ENCODE data around the gene MPIG6B.

MPIG6B gene

DNA sequence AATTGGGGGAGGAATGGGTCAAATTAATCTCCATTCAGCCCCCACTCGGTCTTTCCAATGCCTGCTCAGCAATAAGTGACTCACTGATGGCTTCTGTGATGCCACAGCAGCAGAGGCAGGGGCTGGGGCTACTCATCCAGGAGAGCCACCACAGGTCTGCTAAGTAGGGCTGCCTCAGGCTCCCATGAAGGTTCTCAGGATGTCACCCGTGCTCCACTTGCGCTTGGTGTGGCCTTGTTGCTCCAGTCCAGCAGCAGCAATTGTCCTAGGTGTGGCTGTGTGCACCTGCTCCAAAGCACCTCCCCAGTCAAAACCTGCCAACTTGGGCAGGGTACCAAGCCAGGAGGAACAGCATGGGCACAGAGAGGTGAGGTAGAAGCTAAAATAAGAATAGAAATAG is 1.0 kb upstream of the MPIG6B start:
- no peak for DNase-seq (ENCODE audit: low read depth)

DNA sequence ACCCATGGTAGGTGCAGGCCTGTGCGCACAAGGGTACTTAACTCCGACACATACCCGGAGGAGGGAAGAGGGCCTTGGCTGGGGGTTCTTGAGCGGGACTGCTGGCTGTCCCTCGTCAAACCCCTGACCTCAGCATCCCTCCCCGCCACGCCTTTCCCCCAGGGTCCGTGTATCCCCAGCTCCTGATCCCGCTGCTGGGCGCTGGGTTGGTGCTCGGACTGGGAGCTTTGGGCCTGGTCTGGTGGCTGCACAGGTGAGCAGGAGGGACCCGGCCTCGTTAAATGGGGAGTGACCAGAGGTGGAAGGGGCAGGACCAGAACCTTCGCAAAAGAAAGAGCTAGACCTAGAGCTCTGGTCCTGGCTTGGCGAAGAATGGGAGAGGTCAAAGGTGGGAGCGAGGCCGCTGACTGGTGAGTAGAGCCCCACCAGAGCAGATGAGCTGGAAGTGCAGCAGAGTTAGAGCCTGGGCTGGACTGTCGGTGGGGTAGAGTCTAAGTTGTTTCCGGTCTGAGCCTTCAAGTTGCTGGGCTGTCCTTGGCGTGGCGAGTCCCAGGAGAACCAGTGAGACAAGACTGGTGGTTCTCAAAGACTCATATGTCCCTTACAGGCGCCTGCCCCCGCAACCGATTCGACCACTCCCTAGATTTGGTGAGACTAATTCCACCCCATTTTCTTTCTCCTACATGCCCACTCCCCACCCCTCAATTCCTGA is 963 bp downstream of the MPIG6B start:
- DNase-seq (ENCODE audit: low read depth): no peak

DNA sequence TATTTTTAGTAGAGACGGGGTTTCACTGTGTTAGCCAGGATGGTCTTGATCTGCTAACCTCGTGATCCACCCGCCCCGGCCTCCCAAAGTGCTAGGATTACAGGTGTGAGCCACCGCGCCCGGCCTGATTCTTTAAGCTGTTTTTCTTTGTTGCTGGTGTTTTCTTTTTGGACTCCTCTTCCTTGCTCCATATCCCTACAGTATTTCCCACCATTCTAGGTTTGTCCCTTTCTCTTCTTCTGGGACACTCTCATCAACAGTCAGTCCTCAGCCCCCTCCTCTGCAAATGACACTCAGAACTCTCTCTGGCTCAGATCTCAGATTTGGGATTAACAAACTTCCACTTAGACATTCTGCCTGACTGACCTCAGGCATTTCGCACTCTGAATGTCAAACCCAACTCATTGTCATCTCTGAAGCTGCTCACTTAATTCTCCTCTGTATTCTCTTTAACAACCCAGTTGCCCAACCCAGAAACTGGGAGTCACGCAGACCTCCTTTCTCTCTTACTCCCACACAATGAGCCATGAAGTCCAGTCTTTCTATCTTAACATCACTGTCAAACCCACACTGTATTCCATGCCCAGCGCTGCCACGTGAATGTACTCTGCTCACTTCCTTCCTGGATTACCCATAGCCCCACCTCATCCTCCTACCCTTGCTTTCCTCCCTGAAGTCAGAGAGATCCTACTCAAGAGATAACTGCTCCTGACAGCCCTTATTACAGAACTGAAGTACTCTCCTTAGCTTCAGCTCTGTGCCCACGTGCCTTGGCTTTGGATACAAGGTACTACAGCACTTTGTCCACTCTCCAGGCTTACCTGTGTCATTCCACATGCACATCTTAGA is 2.6 kb downstream of the MPIG6B start:
- DNase-seq (ENCODE audit: low read depth): no peak

- no peak for DNase-seq (ENCODE audit: low read depth)
Observed at GRCh38 chr6:31727034-31727716, 4.0 kb downstream of the MPIG6B start.

- DNase-seq (ENCODE audit: low read depth): no peak
Observed at GRCh38 chr6:31727717-31728671, 4.8 kb downstream of the MPIG6B start.

- no peak for DNase-seq (ENCODE audit: low read depth)
Observed at GRCh38 chr6:31728767-31729514, 5.8 kb downstream of the MPIG6B start, which contains the start of gene DDAH2. DDAH2 (minus strand) TSS chr6:31729299; CDS start chr6:31729161, 138 bp downstream.

DNA sequence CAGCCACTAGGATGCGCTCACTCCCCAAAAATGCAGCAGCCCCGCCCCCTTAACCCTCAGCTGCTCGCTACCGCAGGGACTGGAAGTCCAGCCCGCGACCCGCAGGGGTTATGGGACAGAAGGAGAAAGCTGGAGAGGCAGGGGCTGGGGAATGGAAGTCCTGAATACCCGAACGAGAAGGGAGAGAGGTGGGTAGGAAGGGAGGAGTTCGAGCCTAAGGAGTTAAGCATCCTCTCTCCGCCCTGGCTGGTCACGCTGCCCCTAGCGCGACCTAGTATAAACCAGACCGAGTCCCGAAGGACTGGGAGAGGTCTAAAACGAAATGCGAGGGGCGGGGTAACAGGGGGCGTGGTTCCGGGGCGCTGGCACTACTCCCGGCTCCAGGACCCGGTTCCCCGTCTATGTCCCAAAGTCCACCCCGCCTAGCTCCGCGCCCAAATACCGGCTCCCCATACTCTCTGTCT is 6.4 kb downstream of the MPIG6B start:
- DNase-seq (ENCODE audit: low read depth): peak; percentile 66

DNA sequence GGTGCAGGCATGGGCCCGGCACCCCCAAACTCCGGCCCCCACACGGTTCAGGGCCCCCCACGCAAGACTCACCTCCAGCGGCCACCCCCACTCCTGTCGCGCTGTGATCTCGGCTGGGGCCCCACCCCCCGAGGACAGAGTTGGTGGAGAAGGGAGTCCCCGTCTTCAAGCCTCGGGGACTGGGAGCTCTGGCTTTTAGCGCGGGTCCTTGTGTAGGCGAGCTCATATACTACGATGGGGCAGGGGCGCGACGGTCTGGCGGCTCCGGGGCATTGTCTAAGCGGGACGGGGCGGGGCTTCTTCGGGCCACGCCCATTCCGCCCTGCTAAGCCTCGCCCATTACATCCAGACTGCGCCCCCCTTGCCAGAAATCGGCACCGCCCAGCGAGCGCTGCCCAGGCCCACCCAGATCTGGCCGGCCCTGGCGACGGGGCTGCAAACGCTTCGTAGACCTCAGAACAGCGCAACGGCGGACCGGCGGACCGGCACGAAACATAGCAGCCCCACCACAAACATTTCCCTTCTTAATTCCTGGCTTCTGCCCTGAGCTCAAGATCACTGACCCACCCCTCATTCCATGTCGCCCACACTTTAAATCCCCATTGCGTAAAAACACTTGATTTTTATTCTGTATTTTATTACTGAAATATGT is 6.9 kb downstream of the MPIG6B start:
- peak; percentile 55 for DNase-seq (ENCODE audit: low read depth)

GRCh38 chr6:31730631-31731086 is 7.5 kb downstream of the MPIG6B start:
- DNase-seq (ENCODE audit: low read depth): no peak

DNA sequence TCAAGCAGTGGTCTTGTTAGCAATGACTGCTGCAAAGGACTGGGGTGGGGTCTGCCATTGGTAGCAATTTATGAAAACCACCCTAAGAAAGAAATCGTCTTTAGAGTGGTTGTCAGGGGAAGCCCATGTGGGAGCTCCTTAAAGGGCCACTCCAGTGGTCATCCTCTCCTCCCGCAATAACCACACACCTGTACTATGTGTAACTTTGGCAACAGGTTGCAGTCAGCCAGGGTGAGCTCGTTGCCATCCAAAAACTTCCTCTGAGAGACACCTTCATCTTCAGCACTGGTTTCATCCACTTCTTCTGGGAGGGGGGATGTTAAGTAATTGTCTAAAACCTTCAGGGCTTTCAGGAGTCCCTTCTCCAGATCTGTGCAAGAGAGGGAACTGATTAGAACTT is 8.9 kb downstream of the MPIG6B start:
- DNase-seq (ENCODE audit: low read depth): no peak

GRCh38 chr6:31733734-31734133 is 10.6 kb downstream of the MPIG6B start:
- DNase-seq (ENCODE audit: low read depth): no peak

DNA sequence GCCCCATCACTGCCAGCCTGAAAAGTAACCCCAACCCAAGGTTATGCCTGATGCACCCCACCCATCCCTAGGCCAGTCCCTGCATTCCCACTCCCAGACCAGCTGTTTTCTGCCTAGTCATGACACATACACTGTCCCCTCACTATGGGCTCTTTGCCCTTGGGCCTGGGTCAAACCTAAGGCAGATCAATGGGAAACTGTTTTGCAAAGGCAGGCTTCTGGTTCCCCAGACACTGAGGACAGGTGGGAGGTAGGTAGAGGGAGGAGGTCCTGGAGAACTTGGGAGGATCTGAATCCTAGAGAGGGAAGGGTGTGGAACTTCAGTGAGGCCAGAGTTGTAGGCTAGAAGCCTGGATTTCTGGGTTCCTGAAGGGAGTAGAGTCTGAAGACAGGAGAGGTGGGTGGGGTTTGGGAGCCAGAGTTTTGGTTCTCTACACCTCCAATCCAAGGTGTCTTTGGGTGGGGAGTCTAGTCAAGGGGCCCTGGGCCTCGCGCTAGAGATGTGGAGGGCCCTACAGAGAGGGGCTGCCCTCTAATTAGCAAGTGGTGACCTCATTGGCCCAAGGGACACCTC is 11.2 kb downstream of the MPIG6B start:
- DNase-seq (ENCODE audit: low read depth): no peak

GRCh38 chr6:31734821-31735406 is 11.7 kb downstream of the MPIG6B start:
- DNase-seq (ENCODE audit: low read depth): peak; percentile 42

- peak; percentile 70 for DNase-seq (ENCODE audit: low read depth)
Observed at GRCh38 chr6:31736021-31736767, 13.0 kb downstream of the MPIG6B start, which contains the start of gene CLIC1. CLIC1 (minus strand) TSS chr6:31736530; CDS start chr6:31736300, 230 bp downstream.

GRCh38 chr6:31736768-31737314 is 13.7 kb downstream of the MPIG6B start:
- DNase-seq (ENCODE audit: low read depth): no peak

DNA sequence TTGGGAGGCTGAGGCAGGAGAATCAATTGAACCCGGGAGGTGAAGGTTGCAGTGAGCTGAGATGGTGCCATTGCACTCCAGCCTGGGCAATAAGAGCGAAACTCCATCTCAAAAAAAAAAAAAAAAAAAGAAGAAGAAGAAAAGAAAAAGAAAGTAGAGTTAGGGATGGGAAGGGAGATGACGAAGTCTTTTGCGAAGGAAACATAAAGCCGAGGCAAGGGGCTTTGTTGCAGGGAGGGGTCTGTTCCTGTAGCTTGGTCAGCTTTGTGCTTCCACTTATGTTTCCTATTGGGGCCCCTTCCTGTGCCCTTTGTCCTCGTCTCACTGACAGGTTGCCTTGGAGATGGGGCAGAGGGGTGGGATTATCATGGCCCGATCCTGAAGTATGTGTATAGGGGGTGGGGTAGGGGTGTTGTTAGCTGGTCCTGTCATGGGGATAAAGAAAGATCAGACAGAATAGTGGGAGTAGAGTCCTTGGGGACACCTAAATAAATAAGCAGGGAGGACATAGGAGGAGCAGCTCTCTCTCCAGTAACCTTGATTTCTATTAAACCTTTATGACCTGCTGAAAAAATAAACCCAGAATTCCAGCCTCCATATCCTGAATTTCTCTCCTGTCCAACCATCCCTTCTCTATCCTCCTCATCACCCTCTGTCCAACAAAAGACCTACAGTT is 14.3 kb downstream of the MPIG6B start:
- no peak for DNase-seq (ENCODE audit: low read depth)

Data from stimulated activated CD8-positive, alpha-beta memory T cell treated with anti-CD3 and anti-CD28 coated beads, Interleukin-4, amount 100 ng/mL, for 24 hours (primary cell).